Measurements from ENCODE around the gene MAP3K10.

Gene MAP3K10

GRCh38 chr19:40193587-40193849 is 2.3 kb downstream of the MAP3K10 start:
- in situ Hi-C loops (cut with MboI; ENCODE audit: low pct_unique_long_range_greater_than_20kb, low sequenced_read_pairs, unreplicated experiment), result no loop called here
- TF ChIP-seq CTCF (IDR thresholded peaks at IDR 0.05; ENCODE audit: extremely low read depth, insufficient read depth, missing control alignments), result no peak
- DNase-seq (ENCODE audit: low spot score), result no peak

DNA sequence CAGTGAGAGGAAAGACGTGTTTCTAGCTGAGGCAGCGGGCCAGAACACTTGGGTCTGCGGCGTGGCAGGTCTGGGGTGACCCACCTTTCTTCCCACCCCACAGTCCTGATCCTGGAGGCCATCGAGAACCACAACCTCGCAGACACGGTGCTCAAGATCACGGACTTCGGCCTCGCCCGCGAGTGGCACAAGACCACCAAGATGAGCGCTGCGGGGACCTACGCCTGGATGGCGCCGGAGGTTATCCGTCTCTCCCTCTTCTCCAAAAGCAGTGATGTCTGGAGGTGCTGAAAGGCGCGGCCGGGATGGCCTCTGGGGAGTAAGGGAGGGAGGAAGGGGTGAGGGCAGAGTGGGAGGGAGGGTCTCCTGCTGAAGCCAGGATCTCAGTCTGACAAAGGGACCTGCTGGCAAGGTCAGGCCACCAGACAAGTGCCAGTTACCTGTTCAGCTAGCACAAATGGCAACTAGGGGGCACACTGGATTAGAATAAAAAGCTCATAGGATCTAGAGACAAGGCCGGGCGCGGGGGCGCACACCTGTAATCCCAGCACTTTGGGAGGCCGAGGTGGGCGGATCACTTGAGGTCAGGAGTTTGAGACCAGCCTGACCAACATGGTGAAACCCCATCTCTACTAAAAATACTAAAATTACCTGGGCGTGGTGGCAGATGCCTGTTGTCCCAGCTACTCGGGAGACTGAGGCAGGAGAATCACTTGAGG is 7.2 kb downstream of the MAP3K10 start:
- no peak for DNase-seq (ENCODE audit: low spot score)
- in situ Hi-C loops (cut with MboI; ENCODE audit: low pct_unique_long_range_greater_than_20kb, low sequenced_read_pairs, unreplicated experiment), result no loop called here
- TF ChIP-seq CTCF (IDR thresholded peaks at IDR 0.05; ENCODE audit: extremely low read depth, insufficient read depth, missing control alignments), result no peak

DNA sequence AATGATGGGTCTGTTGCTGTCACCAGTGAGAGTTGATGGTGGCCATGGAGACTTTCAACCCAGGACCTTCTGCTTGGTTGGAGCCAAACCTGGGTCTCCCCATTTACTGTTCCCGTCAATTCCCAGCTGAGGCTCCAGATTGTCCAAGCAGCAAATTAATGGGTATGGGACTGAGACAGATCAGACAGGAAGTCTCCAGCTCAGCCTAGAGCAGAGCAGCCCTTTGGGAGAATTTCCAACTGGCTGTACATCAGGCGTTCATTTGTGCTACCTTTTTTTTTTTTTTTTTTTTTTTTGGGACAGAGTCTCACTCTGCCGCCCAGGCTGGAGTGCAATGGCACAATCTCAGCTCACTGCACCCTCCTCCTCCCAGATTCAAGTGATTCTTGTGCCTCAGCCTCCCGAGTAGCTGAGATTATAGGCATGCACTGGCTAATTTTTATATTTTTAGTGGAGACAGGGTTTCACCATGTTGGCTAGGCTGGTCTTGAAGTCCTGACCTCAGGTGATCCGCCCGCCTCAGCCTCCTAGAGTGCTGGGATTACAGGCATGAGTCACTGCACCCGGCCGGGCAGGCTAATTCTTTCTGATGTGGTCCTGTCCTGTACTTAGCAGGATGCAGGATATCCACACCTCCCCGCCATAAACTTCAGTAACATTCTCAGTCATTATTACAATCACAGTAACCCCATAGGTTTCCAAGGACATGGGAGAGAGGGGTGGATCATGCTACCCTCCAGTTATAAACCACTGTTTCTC is 9.3 kb downstream of the MAP3K10 start:
- no peak for TF ChIP-seq CTCF (IDR thresholded peaks at IDR 0.05; ENCODE audit: extremely low read depth, insufficient read depth, missing control alignments)
- peak; percentile 14 for DNase-seq (ENCODE audit: low spot score)
- in situ Hi-C loops (cut with MboI; ENCODE audit: low pct_unique_long_range_greater_than_20kb, low sequenced_read_pairs, unreplicated experiment), result no loop called here

DNA sequence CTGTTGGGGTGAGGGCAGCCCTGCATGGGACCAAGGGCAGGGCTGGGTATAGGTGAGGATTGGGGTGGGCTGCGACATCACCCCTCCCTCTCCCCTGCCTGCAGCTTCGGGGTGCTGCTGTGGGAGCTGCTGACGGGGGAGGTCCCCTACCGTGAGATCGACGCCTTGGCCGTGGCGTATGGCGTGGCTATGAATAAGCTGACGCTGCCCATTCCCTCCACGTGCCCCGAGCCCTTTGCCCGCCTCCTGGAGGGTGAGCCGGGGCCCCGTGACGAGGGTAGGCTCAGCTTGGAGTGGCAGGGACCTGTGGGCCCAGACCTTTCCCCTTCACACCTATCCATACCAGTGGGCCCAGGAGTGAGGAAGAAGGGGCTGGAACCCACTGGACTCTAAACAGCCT is 13.2 kb downstream of the MAP3K10 start:
- DNase-seq (ENCODE audit: low spot score), result no peak
- TF ChIP-seq CTCF (IDR thresholded peaks at IDR 0.05; ENCODE audit: extremely low read depth, insufficient read depth, missing control alignments), result no peak
- in situ Hi-C loops (cut with MboI; ENCODE audit: low pct_unique_long_range_greater_than_20kb, low sequenced_read_pairs, unreplicated experiment), result no loop called here

DNA sequence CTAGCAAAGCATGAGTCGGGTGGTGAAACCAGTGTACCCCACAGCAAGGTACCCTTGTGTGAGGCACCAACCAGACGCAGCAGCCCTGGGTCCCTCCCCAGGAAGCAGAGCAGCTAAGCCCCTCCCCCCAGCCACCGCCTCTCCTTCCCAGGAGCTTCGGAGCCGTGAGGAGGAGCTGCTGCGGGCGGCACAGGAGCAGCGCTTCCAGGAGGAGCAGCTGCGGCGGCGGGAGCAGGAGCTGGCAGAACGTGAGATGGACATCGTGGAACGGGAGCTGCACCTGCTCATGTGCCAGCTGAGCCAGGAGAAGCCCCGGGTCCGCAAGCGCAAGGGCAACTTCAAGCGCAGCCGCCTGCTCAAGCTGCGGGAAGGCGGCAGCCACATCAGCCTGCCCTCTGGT is 14.5 kb downstream of the MAP3K10 start:
- in situ Hi-C loops (cut with MboI; ENCODE audit: low pct_unique_long_range_greater_than_20kb, low sequenced_read_pairs, unreplicated experiment), result no loop called here
- no peak for DNase-seq (ENCODE audit: low spot score)

GRCh38 chr19:40208602-40209001 is 17.4 kb downstream of the MAP3K10 start:
- DNase-seq (ENCODE audit: low spot score), result no peak
- in situ Hi-C loops (cut with MboI; ENCODE audit: low pct_unique_long_range_greater_than_20kb, low sequenced_read_pairs, unreplicated experiment), result no loop called here
- TF ChIP-seq CTCF (IDR thresholded peaks at IDR 0.05; ENCODE audit: extremely low read depth, insufficient read depth, missing control alignments), result no peak

More for the DNA sequence above, 14.5 kb downstream of the MAP3K10 start:
- TF ChIP-seq CTCF (IDR thresholded peaks at IDR 0.05; ENCODE audit: extremely low read depth, insufficient read depth, missing control alignments), result no peak
